Peyer's patch (tissue), 4 donors: ENCODE measurements around the gene RELA.

ENCODE experiments used
- POLR2A ChIP-seq, 2 donors: fragments of 450-650 bp; IDR thresholded peaks; one replicate each; pipeline ENCODE4 v1.5.1; 2017; ENCODE audit warnings: antibody characterized with exemption in 2 of 2, mild to moderate bottlenecking in 2 of 2, moderate library complexity in 2 of 2
- TF ChIP-seq, protein P1 (sequence below), 6 experiments: fragments of 450-650 bp in 4 of 6; fragments of 200-600 bp in 2 of 6; sonication (generic) in 1 of 6; IDR thresholded peaks; one replicate each; pipeline ENCODE4 v1.5.1; 2017 to 2019; ENCODE audit warnings: antibody characterized with exemption in 6 of 6, mild to moderate bottlenecking in 3 of 6, moderate library complexity in 1 of 6

DNA sequence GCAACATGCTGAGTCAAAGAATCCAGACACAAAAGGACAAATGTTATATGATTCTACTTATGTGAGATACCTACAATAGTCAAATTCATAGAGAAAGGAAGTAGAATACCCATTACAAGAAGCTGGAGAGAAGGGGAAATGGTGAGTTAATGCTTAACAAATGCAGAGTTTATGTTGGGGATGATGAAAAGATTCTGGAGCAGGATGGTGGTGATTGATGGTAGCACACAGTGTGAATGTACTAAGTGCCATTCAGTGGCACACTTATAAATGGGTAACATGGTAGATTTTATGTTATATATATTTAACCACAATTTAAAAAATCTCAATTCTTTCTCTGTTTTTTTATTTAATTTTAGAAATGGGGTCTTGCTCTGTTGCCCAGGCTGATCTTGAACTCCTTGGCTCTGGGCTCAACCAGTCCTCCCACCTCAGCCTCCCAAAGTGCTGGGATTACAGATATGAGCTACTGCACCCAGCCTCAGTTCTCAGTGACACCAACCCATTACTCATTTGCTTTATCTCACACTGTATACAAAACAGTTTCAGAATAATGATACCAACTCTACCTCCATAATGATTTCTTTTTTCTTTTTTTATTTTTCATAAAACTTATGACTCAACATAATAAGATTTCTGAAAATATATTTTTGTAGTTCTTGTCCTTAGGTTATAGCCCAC is 9.6 kb upstream of the RELA start:
- TF ChIP-seq, protein P1, sequence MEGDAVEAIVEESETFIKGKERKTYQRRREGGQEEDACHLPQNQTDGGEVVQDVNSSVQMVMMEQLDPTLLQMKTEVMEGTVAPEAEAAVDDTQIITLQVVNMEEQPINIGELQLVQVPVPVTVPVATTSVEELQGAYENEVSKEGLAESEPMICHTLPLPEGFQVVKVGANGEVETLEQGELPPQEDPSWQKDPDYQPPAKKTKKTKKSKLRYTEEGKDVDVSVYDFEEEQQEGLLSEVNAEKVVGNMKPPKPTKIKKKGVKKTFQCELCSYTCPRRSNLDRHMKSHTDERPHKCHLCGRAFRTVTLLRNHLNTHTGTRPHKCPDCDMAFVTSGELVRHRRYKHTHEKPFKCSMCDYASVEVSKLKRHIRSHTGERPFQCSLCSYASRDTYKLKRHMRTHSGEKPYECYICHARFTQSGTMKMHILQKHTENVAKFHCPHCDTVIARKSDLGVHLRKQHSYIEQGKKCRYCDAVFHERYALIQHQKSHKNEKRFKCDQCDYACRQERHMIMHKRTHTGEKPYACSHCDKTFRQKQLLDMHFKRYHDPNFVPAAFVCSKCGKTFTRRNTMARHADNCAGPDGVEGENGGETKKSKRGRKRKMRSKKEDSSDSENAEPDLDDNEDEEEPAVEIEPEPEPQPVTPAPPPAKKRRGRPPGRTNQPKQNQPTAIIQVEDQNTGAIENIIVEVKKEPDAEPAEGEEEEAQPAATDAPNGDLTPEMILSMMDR (IDR thresholded peaks at IDR 0.05): peak in 1 of 6 experiments; percentile 33
- no peak for TF ChIP-seq POLR2A (IDR thresholded peaks at IDR 0.05)
